ENCODE results near the gene RSBN1.

GRCh38 chr1:113818578-113818977 is 6.3 kb upstream of the RSBN1 start:
- TF ChIP-seq POLR2A (IDR thresholded peaks at IDR 0.05; ENCODE audit: low read length) (no peak), GATA1 (IDR thresholded peaks at IDR 0.05; ENCODE audit: low read depth, low read length) (no peak)
